Keratinocyte (primary cell): ENCODE results near the gene BAG3.

Source experiments
- CTCF ChIP-seq, 3 experiments: IDR thresholded peaks in 1 of 3; conservative IDR thresholded peaks in 1 of 3; optimal IDR thresholded peaks in 1 of 3; 2 replicates in 2 of 3; 3 replicates in 1 of 3; pipeline versions ENCODE3 to v1.5.1; 2011; ENCODE audit warnings: low read length in 3 of 3, mild to moderate bottlenecking in 3 of 3, moderate library complexity in 2 of 3, control low read depth in 1 of 3, inconsistent platforms in 1 of 3; ENCODE audit not compliant: insufficient read depth in 2 of 3; ENCODE audit errors: extremely low read depth in 1 of 3
- EZH2 ChIP-seq: IDR thresholded peaks from one replicate; pipeline ENCODE4 v1.6.1; 2012; ENCODE audit warnings: inconsistent platforms, mild to moderate bottlenecking, low read length, moderate library complexity

- no peak for TF ChIP-seq CTCF (optimal IDR thresholded peaks at IDR 0.05 in 1 of 3, IDR thresholded peaks at IDR 0.05 in 1 of 3, conservative IDR thresholded peaks at IDR 0.05 in 1 of 3; ENCODE audit: extremely low read depth in 1 of 3, insufficient read depth in 2 of 3, low read length in 3 of 3)
- TF ChIP-seq EZH2: no peak
Observed at GRCh38 chr10:119653916-119654315, 2.7 kb downstream of the BAG3 start.
